ENCODE results near the gene CWF19L1.
A peak's percentile ranks its signal among the peaks of the same experiment; 100 is the strongest.

Gene CWF19L1

GRCh38 chr10:100201549-100201948 is 65.9 kb downstream of the CWF19L1 start:
- DNase-seq (ENCODE audit: low read depth): no peak
- no peak for TF ChIP-seq CTCF (IDR thresholded peaks at IDR 0.05; ENCODE audit: control insufficient read depth, extremely low read depth, insufficient read depth)
- H3K4me3 ChIP-seq (ENCODE audit: low read depth, low read length): no peak overlapping the region

- DNase-seq (ENCODE audit: low read depth): no peak
- H3K4me3 ChIP-seq (ENCODE audit: low read depth, low read length): no peak overlapping the region
- no peak for TF ChIP-seq CTCF (IDR thresholded peaks at IDR 0.05; ENCODE audit: control insufficient read depth, extremely low read depth, insufficient read depth)
These were observed 72.7 kb downstream of the CWF19L1 start for GRCh38 chr10:100194711-100195110.

- no peak overlapping the region for H3K4me3 ChIP-seq (ENCODE audit: low read depth, low read length)
- DNase-seq (ENCODE audit: low read depth): no peak
- TF ChIP-seq CTCF (IDR thresholded peaks at IDR 0.05; ENCODE audit: control insufficient read depth, extremely low read depth, insufficient read depth): no peak
These were observed 75.1 kb downstream of the CWF19L1 start for GRCh38 chr10:100192350-100192749.

- DNase-seq (ENCODE audit: low read depth): no peak
- peak overlapping the region; percentile 89 for H3K4me3 ChIP-seq (ENCODE audit: low read depth, low read length)
- TF ChIP-seq CTCF (IDR thresholded peaks at IDR 0.05; ENCODE audit: control insufficient read depth, extremely low read depth, insufficient read depth): no peak
These were observed 80.9 kb downstream of the CWF19L1 start for GRCh38 chr10:100186253-100187212.

GRCh38 chr10:100185364-100186252 is 81.8 kb downstream of the CWF19L1 start, which contains the start of gene ERLIN1:
TSS of gene ERLIN1 (minus strand) at chr10:100186029. CDS start at chr10:100185626, 403 bp downstream.
- H3K4me3 ChIP-seq (ENCODE audit: low read depth, low read length): peak within 1 kb of the TSS; percentile 89
- DNase-seq (ENCODE audit: low read depth): peak; percentile 34
- TF ChIP-seq CTCF (IDR thresholded peaks at IDR 0.05; ENCODE audit: control insufficient read depth, extremely low read depth, insufficient read depth): no peak

- peak overlapping the region; percentile 89 for H3K4me3 ChIP-seq (ENCODE audit: low read depth, low read length)
- no peak for DNase-seq (ENCODE audit: low read depth)
- no peak for TF ChIP-seq CTCF (IDR thresholded peaks at IDR 0.05; ENCODE audit: control insufficient read depth, extremely low read depth, insufficient read depth)
These were observed 82.6 kb downstream of the CWF19L1 start for GRCh38 chr10:100184840-100185239.
